Sigmoid colon (tissue), 3 donors: Measurements from ENCODE around the gene HUS1B.

Source experiments
- CTCF ChIP-seq, 4 experiments: fragments of 450-650 bp in 3 of 4; fragments of 200-600 bp in 1 of 4; IDR thresholded peaks; one replicate each; pipeline ENCODE4 v1.5.1; 2016 to 2019; ENCODE audit warnings: antibody characterized with exemption in 4 of 4, mild to moderate bottlenecking in 3 of 4, moderate library complexity in 2 of 4
- POLR2A ChIP-seq, 2 donors: fragments of 450-650 bp; IDR thresholded peaks; one replicate each; pipeline ENCODE4 v1.6.1; 2016; ENCODE audit warnings: antibody characterized with exemption in 2 of 2, mild to moderate bottlenecking in 2 of 2, moderate library complexity in 2 of 2

DNA sequence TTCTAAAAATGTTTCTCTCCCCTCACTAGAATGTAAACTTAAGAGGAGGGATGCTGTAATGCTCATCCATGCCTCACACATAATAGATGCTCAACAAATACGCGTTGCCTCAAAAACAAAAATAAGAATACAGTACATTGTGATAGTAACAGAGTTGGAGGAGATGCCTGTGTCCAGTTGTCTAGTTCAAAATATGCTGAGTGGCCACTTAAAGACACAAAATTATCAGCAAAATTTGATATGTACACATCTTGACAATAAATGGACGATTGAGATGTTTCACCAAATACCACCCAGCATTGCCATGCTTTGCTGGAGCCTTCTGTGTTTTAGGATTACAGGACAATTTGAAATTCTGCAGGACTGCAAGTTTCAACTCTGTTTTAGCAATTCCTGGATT is 43.6 kb upstream of the HUS1B start:
- TF ChIP-seq CTCF (IDR thresholded peaks at IDR 0.05): no peak
- no peak for TF ChIP-seq POLR2A (IDR thresholded peaks at IDR 0.05)
